Daoy (cell line): ENCODE results near the gene RNLS. TPM values are rescaled to one million over a fixed set of nuclear protein-coding genes. Genes with fewer than 3 reads are reported as not detected.

ENCODE experiments used
- DNase-seq: peaks from one replicate; pipeline ENCODE4 v3.0.0-alpha.2; 2015; ENCODE audit warnings: low read depth
- total RNA-seq: library from RNA; depleted of rRNA; stranded (reverse); fragments of >200 nt; shearing (Covaris generic); gene quantifications from 2 replicates; pipeline ENCODE4 v1.2.3, GENCODE V29; 2014

RNLS gene
- total RNA-seq, 1 experiment from 2014 or later, result 13.9 TPM

DNA sequence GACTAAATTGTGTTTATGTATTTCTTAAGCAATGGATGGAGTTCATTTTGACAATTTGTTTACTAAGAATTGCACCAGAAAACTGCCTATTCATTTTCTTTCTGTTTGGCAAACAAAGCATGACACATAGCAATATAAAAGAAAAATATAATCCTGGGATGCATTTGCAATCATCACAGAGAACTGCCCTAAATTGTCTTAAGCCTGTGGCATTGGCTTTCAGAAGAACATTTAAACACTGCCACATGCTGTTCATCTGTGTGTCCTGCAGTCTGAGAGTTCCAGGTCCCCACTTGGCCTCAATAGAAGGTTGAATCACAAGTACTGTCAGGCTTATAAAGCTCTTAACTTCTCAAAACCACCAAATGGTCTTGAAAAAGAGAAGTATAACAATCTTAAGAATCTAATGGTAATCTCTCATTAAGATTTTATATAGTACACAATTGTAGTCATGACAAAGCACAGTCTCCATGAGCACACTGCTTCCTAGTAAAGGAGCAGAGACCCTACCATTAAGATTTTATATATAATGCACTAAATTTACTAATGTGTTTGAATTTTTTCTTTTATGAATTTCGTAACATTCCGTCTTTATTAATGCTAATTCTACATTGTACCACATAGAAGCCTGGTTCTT lies 29.9 kb downstream of the RNLS start:
- DNase-seq, result peak; percentile 31

- DNase-seq, result no peak
Measured at GRCh38 chr10:88551246-88551645, 31.9 kb downstream of the RNLS start.

DNA sequence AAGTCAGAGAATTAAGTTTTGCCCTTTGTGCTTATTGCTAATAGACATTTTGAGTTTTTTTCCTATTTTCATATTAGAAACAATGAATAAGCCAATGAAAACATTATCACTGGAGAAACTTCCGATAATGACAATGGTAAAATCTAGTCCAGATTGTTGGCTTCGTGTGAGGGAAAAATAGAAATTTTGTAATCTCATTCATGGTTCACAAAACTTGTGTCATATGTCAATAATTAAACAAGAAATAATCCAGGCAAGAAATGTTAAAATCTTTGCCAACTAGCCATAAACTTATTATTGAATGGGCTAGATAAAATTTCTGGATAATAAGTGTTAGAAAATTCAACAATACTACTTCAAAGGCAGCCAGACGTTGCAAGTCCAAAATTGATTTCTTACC lies 36.6 kb downstream of the RNLS start:
- DNase-seq, result no peak

DNA sequence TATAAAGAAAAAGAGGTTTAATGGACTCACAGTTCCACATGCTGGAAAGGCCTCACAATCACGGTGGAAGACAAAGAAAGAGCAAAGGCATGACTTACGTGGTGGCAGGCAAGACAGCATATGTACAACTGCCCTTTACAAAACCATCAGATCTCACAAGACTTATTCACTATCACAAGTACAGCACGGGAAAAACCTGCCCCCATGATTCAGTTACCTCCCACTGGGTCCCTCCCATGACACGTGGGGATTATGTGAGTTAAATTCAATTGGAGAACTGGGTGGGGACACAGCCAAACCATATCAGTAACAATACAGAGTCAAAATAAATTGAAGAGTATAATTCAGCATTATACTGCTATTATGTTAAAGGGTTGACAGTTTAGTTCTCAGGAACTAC lies 37.8 kb downstream of the RNLS start:
- DNase-seq, result no peak

GRCh38 chr10:88544140-88544870 lies 38.8 kb downstream of the RNLS start:
- DNase-seq, result no peak

DNA sequence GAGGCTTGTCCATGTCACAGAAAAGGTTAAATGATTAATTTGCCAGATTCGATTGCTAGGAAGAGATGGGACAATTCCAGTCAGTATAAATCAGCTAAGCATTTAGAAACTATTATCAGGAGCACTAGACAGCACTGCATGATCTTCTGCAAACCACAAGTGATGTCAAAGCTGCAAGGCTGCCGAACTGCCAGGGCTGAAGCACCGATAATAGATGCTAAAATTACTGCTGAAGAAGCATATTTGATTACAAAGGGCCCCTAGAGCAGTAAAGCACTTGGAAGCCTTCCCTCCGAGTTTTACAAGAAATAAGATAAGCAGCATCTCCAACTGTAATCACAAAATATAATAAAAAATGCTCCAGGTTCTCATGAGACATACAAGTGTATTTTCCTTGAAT lies 40.6 kb downstream of the RNLS start:
- no peak for DNase-seq

DNA sequence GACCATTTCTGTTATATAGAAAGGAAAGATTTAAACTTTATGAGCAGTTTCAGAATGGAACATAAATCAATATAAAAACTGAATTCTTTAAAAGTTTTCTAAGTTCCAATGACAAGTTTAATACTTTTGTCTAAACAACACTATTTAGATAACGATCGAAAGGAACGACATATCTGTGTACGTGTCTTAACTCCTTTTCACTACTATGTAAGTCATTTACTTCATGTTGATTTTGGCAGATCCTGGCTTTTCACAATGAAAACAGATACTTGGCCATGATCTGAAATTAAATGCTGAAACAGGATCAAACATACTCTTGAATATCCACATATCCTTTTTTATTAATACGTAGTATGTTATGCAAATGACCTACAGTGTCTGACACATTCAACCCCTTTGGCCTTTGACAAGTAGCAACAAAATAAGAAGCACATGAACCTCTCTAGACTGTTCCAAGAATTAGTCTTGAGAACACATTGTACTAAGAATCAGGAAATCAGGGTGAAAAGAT lies 41.9 kb downstream of the RNLS start:
- DNase-seq, result no peak

- no peak for DNase-seq
Measured at GRCh38 chr10:88540351-88540750, 42.8 kb downstream of the RNLS start.

- DNase-seq, result no peak
Measured at GRCh38 chr10:88538048-88538447, 45.1 kb downstream of the RNLS start.

GRCh38 chr10:88537322-88537721 lies 45.8 kb downstream of the RNLS start:
- DNase-seq, result no peak

- DNase-seq, result no peak
Measured at GRCh38 chr10:88536437-88536836, 46.7 kb downstream of the RNLS start.

DNA sequence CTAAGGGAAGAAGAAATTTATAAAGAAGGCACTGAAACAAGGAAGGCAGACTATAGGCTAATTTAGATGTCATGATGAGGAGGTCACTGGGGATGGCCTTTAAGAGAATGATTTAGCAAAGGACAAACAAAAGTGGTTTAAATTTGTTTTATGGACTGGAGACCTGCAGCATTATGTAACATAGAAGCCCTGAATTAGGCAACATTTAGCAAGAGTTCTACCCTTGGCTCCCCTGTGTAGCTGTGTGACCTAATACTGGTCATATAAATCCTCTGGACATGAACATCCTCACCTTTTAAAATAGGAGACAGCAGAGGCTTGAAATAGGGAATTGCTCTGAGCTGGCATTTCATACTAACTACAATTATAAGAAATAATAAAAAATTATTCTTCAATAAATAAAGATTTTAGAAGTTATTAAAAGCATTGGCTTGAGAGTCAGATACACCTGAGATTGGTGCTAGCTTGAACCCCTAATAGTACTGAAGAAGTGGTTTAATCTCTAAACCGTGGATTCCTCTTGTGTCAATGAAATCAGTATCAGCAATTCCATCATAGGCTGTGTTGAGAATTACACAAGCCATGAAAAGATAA lies 48.9 kb downstream of the RNLS start:
- DNase-seq, result no peak

DNA sequence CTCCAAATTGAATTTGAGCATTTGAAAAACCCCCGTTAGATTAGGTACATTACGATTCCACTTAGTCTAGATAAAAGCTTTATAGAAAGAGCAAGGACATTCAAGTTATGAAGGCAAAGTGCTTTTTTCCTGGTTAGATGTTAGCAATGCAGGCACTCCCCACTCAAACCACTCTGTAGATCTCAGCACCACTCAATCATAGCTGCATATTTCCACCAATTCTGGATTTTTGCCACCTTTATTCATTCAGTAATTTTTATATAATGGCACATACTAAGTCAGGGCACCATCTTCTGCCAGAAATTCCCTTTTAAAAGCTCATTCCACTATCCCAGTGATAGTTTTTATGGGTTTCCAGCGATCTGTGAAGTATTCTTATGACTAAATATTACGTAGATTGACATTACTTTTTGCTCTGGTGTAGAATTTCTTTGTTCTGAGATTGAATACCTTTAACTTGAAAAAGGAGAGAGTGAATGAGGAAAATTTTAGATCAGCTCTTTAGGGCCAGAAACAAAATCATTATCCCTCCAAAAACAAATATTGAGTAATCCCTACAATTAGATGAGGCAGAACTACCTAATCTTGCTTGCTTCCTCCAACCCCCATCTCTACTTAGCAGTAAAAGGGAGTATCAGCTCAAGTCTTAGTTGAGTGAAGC lies 51.6 kb downstream of the RNLS start:
- no peak for DNase-seq

- DNase-seq, result no peak
Measured at GRCh38 chr10:88530629-88531391, 52.3 kb downstream of the RNLS start.

DNA sequence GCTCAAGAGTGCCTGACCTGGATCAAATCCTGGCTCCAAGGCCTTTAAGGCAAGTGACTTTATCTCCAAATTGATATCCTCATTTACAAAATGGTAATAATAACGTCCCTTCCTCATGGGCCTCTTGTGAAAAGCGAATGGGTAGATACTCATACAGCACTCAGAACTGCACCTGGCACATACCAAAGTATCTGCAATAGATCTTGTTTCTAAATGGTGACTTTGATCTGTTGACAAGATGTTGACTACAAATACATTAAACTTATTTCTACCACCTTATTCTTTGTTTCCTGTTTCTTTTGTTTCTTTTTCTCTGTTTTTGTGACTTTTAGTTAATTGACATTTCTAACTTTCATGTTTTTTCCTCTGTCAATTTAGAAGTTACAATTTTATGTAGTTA lies 53.0 kb downstream of the RNLS start:
- no peak for DNase-seq

DNA sequence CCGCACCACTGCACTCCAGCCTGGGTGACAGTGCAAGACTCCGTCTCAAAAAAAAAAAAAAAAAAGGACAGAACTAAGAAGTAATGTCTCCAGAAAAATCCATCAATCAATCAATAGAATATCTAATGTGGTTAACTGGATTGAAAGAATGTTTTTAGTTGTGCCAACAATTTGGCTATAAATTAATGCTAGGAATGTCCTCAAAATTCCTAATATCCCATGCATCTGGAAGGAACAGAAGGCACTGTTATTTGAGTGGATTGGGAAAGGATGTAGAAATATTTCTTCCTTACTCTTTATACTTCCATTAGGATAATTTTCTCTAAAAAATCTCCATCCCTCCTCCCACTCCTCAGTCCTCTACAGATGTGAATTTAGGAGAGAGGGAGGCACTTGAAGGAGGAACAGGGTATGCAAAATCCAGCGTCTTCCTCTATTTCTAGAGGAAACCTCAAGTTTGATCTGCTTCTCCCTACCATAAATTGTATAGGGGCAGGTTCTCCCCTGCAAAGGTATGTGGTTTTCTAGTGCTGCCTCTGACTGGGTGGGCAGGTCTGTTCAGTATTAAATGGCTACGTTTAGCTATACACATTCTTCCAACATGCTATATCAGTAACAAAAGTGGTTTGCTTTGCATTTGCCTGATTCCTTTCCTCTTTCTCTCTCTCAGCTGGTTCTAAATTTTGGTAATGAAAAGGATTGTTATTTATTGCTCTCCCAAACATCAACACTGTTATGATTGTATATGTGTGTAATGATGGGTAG lies 54.1 kb downstream of the RNLS start:
- DNase-seq, result no peak

DNA sequence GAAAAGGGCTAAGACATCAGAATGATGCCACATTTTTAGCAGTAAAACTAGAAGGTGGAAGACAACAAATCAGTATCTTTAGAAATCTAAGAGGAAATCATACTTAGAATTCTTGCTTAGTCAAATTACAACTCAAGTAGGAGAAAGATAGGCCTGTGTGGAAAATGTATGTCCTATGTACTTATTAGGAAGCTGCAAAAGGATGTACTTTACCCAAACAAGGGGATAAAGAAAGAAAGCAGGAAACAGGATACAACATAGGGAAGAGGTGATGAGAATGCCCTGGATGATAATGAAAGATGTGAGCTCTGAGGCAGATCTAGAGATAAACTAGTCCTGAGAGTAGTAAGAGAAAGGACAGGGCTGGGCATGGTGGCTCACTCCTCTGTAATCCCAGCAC lies 54.9 kb downstream of the RNLS start:
- DNase-seq, result no peak

DNA sequence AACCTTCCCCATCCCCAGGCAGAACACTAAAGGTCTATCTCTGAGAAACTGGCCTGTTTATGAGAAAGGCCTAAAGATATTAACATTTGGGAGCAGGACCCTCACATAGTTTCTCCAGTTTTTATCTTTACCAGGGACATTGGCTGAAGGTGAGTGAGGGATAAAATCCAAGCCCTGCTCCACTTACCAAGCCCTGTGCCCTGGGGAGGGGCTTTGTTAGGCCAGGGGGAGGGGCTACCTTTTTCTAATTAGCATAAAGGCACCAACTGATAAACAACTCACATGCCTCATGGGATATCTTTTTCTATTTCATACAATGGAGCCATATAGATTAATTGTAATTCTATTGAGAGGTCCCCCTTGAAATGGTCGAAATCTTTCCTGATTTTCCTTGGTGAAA lies 55.9 kb downstream of the RNLS start:
- DNase-seq, result no peak

DNA sequence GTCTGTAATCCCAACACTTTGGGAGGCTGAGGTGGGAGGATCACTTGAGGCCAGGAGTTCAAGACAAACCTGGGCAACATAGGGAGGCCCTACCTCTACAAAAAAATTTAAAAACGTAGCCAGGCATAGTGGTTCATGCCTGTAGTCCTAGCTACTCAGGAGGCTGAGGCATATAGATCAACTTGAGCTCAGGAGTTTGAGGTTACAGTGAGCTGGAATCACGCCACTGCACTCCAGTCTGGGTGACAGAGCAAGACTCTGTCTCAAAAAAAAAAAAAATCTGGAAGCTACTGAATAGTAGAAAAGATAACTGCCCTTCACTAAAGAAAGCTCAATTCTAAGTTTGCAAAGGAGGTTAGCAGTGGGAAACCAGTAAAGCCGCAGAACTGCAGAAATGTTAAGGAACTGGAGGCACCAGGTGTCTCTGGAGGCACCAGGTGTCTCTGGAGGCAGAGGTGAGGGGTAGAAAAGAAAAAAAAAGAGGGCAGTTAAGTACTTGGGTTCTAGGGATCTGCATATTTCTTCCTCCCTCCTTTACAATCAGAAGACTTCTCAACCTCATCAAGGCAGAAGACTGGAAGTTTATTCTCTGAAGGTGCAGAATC lies 56.5 kb downstream of the RNLS start:
- DNase-seq, result peak; percentile 2

GRCh38 chr10:88525371-88526069 lies 57.6 kb downstream of the RNLS start:
- peak; percentile 68 for DNase-seq
